ENCODE measurements around the gene ATRN. TPM values are rescaled to one million over a fixed set of nuclear protein-coding genes. Genes with fewer than 3 reads are reported as not detected.

ATRN gene
- 59.3 TPM for total RNA-seq

DNA sequence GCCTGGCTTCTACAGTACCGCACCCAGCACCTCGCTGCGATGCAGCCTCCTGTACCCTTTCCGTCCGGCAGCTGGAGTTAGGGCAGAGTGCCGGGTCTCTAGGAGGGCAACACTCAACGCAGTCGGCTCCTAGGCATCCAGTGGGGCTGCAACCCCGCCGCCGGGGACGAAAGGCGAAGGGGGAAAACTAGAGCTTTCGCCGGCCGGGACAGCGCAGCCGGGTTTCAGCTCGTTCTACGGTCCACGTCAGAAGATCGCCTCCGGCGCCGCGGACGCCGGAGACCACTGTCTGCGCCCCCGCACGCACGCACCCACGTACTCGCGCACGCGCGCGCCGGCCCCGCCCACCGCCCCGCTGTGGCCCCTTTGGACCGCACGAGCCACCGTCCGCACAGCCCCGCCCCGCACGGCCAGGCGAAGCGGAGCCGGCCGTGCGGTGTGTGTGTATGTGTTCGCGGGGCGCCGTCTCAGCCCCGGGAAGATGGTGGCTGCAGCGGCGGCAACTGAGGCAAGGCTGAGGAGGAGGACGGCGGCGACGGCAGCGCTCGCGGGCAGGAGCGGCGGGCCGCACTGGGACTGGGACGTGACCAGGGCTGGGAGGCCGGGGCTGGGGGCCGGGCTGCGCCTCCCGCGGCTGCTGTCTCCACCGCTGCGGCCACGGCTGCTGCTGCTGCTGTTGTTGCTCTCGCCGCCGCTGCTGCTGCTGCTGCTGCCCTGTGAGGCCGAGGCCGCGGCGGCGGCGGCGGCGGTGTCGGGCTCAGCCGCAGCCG lies at the start of gene ATRN:
ATRN (plus strand) TSS at position 392 of the 770 bp plus-strand sequence; CDS start at position 482, 90 bp downstream.

DNA sequence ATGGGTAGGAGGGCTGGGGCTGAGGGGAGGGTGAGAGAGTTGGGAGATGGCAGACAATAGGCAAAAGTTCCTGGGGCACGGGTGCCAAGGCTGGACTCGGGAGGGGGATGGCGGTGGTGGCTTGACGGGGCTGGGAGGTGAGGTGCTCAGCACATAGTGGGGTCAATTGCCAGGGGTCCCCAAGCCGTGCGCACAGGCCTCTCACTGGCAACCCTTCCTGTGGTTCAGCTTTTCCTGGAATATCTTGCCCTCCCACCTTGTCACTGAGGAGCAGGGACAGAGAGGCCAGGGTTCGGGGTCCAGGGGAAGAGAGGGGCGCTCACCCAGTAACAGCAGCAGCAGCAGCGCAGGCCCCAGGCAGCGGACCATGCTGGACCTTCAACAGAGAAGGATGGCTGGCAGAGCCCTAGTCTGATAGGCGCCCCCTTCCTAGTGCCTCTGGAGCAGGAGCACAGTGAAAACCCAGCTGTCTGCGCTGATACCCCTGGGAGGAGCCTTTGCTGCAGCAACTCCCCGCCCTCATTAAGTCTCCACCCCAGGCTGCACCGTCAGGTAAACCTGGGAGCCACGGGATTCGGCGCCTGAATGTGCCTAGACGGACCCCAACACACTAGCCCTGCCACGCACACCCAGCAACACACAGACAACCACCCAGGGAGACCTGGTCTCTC lies 192.3 kb downstream of the ATRN start, which contains the start of gene GFRA4:
GFRA4 (minus strand) TSS at position 369 of the 671 bp plus-strand sequence; CDS start at position 369, 0 bp downstream.

DNA sequence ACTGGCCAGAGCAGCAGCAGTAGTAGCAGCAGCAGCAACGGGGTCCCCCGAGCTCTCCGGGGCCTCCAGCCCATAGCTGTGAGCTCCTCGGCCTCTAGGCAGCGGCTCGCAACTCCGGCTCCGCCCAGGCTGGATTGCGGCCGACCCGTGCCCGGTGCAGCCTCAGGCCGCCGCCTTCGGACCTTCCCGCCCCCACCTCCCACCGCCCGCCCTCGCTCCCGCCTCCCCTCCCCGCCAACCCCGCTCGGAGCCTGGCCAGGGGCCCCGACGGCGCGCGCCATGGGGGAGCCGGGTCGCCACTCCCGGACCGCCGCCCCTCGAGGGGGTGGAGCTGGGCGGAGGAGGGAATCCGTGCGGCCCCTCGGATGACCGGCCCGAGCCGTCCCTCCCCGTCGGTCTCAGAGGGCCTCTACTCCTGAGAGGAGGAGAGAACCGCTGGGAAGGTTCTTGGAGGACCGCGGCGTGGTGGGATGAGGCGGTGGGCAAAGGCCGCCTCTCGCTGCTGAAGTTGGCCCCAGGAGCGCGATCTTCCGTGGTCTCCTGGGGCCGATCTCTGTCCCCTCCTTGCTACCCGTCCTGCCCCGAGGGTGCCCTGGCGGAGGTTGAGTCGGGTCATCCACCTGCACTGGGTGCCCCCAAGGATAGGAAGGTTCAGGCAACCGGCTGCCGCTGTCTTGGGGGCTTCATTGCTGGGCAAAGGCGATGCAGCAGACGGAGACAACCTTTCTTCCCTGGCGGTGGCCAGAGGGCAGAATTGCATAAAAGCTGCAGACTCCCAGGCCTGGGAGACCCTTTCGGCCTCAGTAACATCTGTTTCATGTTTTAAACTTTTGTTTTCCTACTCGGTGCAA lies 211.3 kb downstream of the ATRN start, which contains the start of gene ADAM33:
ADAM33 (minus strand) TSS at position 80 of the 851 bp plus-strand sequence; CDS start at position 74, 6 bp downstream.

Small RNAs within 50 kb of the gene (small RNA-seq; reads per million reads assigned to genes)
- not detected for gene AL353193.1

Other genes starting within 250 kb of the ATRN start
- not detected for gene SLC4A11, start 231.8 kb upstream of the ATRN start, total RNA-seq
- 42.0 TPM for gene DNAAF9, start 63.3 kb upstream of the ATRN start, total RNA-seq
- not detected for gene GFRA4, start 192.4 kb downstream of the ATRN start, total RNA-seq
- gene ADAM33, start 211.0 kb downstream of the ATRN start, total RNA-seq = 2.5 TPM
- 0.23 TPM for gene SIGLEC1, start 241.6 kb downstream of the ATRN start, total RNA-seq

Data from diencephalon (tissue), 1 donor.